Endometrial microvascular endothelial cells (primary cell): ENCODE data around the gene DDX49. TPM values are rescaled to one million over a fixed set of nuclear protein-coding genes. Genes with fewer than 3 reads are reported as not detected.
"Not testable (repeated sequence)": the region's sequence is repeated elsewhere in the genome, so short reads cannot be mapped to it uniquely, and the experiment has no call there.

Experiments used
- in situ Hi-C: cut with HindIII; loops from 2 replicates; pipeline ENCODE4 v1.10.0; 2017; ENCODE audit warnings: low sequenced_read_pairs, low pct_unique_long_range_greater_than_20kb; ENCODE audit errors: inconsistent ontology term
- total RNA-seq: library from RNA; depleted of rRNA; stranded (reverse); fragments of >200 nt; gene quantifications from one replicate; pipeline ENCODE4 v1.2.3, GENCODE V29; 2015; ENCODE audit errors: inconsistent ontology term

Gene DDX49
- total RNA-seq, 1 donor from 2014 or later = 97.8 TPM

- in situ Hi-C loops = no loop called here
These were observed 12.7 kb upstream of the DDX49 start for GRCh38 chr19:18906605-18907519.

GRCh38 chr19:18908917-18909619, 10.4 kb upstream of the DDX49 start:
- in situ Hi-C loops = no loop called here

GRCh38 chr19:18910010-18910409, 9.5 kb upstream of the DDX49 start:
- in situ Hi-C loops = no loop called here

- in situ Hi-C loops = no loop called here
These were observed 8.6 kb upstream of the DDX49 start for GRCh38 chr19:18910801-18911436.

- in situ Hi-C loops = no loop called here
These were observed 6.6 kb upstream of the DDX49 start for GRCh38 chr19:18912933-18913332.

- in situ Hi-C loops = no loop called here
These were observed 6.0 kb upstream of the DDX49 start for GRCh38 chr19:18913466-18913865.

GRCh38 chr19:18915639-18916038, 3.9 kb upstream of the DDX49 start:
- in situ Hi-C loops = no loop called here

GRCh38 chr19:18917593-18917992, 1.9 kb upstream of the DDX49 start:
- in situ Hi-C loops = not testable (repeated sequence)

GRCh38 chr19:18919900-18920214, 342 bp downstream of the DDX49 start:
- in situ Hi-C loops = no loop called here

- in situ Hi-C loops = no loop called here
These were observed 885 bp downstream of the DDX49 start for GRCh38 chr19:18920400-18920799.

- in situ Hi-C loops = no loop called here
These were observed 2.1 kb downstream of the DDX49 start for GRCh38 chr19:18921593-18921992.

- in situ Hi-C loops = no loop called here
These were observed 2.9 kb downstream of the DDX49 start for GRCh38 chr19:18922228-18922985.

- in situ Hi-C loops = no loop called here
These were observed 5.2 kb downstream of the DDX49 start for GRCh38 chr19:18924684-18925213.

GRCh38 chr19:18928018-18928805, 8.7 kb downstream of the DDX49 start:
- in situ Hi-C loops = no loop called here

GRCh38 chr19:18929311-18929710, 9.8 kb downstream of the DDX49 start:
- in situ Hi-C loops = no loop called here

- in situ Hi-C loops = no loop called here
These were observed 12.0 kb downstream of the DDX49 start for GRCh38 chr19:18931316-18932162.

- in situ Hi-C loops = no loop called here
These were observed 12.8 kb downstream of the DDX49 start for GRCh38 chr19:18932216-18932841.
